ENCODE results near the gene EMC6. TPM values are rescaled to one million over a fixed set of nuclear protein-coding genes. Genes with fewer than 3 reads are reported as not detected.

Gene EMC6
- total RNA-seq = 10 to 100 TPM; 12.6 to 28.1 (median 21.0) TPM

- Histone ChIP-seq H3K27ac (peak within 1 kb of the TSS; percentile 86 to 98 (median 94)), H3K4me1 (peaks cover 0 to 30% (median 8%) of the 10 kb centered on the region in 4 donors), H3K36me3 (peaks cover 0 to 14% (median 0%) of the 10 kb centered on the region in 3 donors), H3K27me3 (no peaks in the 10 kb centered on the region), H3K4me3 (peak within 1 kb of the TSS; percentile 70 to 97 (median 92)), H3K9me3 (no peaks in the 10 kb centered on the region)
- TF ChIP-seq POLR2A (IDR thresholded peaks at IDR 0.05) (peak; percentile 93 to 98), CTCF (IDR thresholded peaks at IDR 0.05) (peak in 1 of 6 experiments; percentile 12)
- peak; percentile 98 to 99 (median 99) for DNase-seq
These were observed at the start of gene EMC6, which contains the start of gene TAX1BP3 for GRCh38 chr17:3668279-3669084. Gene EMC6, plus strand, starts transcription at chr17:3668812. Its CDS starts 335 bp downstream, at chr17:3669147. Gene TAX1BP3, minus strand, starts transcription at chr17:3668578. Its CDS starts 52 bp downstream, at chr17:3668526.

GRCh38 chr17:3621146-3621720, 47.4 kb upstream of the EMC6 start:
- TF ChIP-seq CTCF (IDR thresholded peaks at IDR 0.05) = no peak
- no peaks in the 10 kb centered on the region for H3K27me3 ChIP-seq
- H3K27ac ChIP-seq = no peak overlapping the region
- DNase-seq = no peak
- H3K4me3 ChIP-seq = no peak overlapping the region
- H3K9me3 ChIP-seq = no peaks in the 10 kb centered on the region
- no peaks in the 10 kb centered on the region for H3K4me1 ChIP-seq
- H3K36me3 ChIP-seq = peaks cover 0 to 97% (median 0%) of the 10 kb centered on the region in 3 donors

- no peaks in the 10 kb centered on the region for H3K4me1 ChIP-seq
- H3K36me3 ChIP-seq = peaks cover 0 to 97% (median 0%) of the 10 kb centered on the region in 3 donors
- TF ChIP-seq CTCF (IDR thresholded peaks at IDR 0.05) = no peak
- no peak for TF ChIP-seq POLR2A (IDR thresholded peaks at IDR 0.05)
- no peak for DNase-seq
- H3K4me3 ChIP-seq = no peak overlapping the region
- no peaks in the 10 kb centered on the region for H3K27me3 ChIP-seq
- no peak overlapping the region for H3K27ac ChIP-seq
- no peaks in the 10 kb centered on the region for H3K9me3 ChIP-seq
These were observed 45.5 kb upstream of the EMC6 start for GRCh38 chr17:3622977-3623594.

- Histone ChIP-seq H3K27ac (no peak overlapping the region), H3K36me3 (peaks cover 0 to 93% (median 0%) of the 10 kb centered on the region in 3 donors), H3K27me3 (no peaks in the 10 kb centered on the region), H3K4me1 (no peaks in the 10 kb centered on the region), H3K4me3 (no peak overlapping the region), H3K9me3 (no peaks in the 10 kb centered on the region)
- TF ChIP-seq POLR2A (IDR thresholded peaks at IDR 0.05) = no peak
- no peak for TF ChIP-seq CTCF (IDR thresholded peaks at IDR 0.05)
- DNase-seq = no peak
These were observed 41.5 kb upstream of the EMC6 start for GRCh38 chr17:3626831-3627768.

GRCh38 chr17:3627769-3628167, 40.8 kb upstream of the EMC6 start:
- TF ChIP-seq CTCF (IDR thresholded peaks at IDR 0.05) (no peak), POLR2A (IDR thresholded peaks at IDR 0.05) (no peak)
- Histone ChIP-seq H3K4me3 (no peak overlapping the region), H3K9me3 (no peaks in the 10 kb centered on the region), H3K27me3 (no peaks in the 10 kb centered on the region), H3K36me3 (peaks cover 0 to 91% (median 0%) of the 10 kb centered on the region in 3 donors), H3K4me1 (no peaks in the 10 kb centered on the region), H3K27ac (no peak overlapping the region)
- DNase-seq = no peak
